HG03469 (cell line): ENCODE measurements around the gene IL17RD.

ENCODE experiments used
- ATAC-seq: cut with Tn5 transposase; IDR thresholded peaks from one replicate; pipeline ENCODE4 v1.9.1; 2021; ENCODE audit warnings: mild to moderate bottlenecking, moderate library complexity, moderate number of reproducible peaks; ENCODE audit not compliant: unreplicated experiment

The IL17RD gene

DNA sequence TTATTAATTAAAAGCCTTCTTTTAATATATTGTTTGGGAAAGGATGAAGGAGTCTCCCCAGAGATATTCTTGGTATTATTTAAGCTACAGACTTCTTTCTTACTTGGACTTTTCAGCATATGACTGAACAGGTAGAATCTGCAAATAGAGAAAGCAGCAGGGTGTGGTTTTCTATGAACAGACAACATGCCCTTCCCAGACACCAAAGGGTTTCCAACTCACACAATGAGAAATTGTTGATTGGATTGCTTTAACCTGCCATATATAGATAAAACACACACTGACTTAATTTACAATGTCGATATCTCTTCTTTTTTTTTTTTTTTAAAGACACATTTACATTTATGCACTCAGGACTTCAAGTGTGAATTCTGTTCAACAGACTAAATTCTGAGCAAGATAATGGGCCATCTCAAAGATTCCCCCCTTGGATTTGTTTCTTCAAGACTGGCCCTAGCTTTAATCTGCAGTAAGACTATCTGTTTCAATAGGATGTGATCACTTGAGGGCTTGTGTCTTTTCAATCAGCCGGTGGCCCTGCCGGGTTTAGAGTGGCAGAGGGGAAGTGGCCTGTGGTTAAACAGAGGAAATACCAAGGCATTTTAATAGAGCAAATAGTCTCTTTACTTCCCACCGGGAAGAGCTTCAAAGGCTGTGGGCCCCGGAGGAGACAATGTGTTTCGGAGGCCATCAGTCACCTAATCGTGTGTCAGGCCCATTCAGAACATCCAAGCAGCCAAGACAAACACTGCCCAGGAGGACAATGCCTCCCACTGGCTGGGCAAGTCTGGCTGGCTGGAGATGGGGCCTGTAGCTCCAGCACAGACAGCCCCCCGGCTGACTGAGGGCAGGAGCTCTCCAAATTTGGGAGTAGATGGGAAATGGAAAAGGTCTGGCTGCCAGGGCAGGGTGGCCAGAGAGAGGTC is 6.1 kb downstream of the IL17RD start:
- no peak for ATAC-seq

DNA sequence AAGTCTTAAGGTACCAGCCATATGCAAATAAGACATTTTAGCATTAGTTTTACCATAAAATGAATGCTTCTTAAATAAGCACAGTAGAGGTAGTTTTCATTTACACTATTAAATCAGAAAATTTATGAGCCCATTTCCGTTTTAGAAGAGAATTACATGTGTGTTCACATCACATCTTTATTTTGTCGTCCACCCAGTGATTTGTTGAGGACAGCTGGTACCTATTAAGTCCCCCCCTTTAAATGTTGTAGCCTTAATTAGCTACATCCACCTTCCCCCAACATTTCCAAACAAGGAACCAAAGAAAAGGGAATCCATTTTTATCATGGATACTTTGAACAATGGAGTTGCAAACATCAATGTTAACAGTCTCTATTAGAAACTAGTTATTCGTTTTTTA is 6.8 kb downstream of the IL17RD start:
- ATAC-seq = no peak

DNA sequence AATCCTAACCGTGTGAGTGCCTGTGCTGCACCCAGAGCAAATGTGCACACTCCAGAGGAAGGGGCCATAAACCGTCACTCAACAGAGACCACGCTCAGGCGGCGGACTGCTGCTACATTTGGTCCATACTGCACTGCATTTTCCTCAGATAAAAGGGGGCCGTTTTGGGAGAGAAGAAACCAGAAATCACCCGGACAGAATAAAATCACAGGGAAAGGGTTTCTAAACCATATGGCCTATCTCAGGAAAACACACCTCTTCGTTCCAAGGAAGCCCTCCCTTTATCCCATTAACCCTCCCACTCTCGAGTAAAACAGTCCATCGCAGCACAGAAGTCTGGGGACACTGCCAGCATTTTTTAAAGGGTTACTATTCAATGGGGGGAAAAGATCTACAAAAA is 7.6 kb downstream of the IL17RD start:
- ATAC-seq = no peak

DNA sequence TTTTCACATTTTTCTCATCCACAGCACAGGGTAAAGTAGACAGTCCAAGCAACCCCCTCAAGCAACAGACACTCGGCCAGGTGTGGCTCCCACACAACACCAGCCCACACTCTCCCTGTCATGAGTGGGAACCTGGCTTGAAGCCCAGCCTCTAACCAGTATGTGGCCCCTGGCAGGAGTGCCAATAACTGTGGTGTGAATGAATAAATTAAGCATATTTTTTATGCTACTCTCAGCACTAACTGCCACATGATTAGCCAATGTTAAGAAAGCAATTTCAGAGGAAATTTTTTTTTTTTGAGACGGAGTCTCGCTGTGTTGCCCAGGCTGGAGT is 9.9 kb downstream of the IL17RD start:
- ATAC-seq = no peak

DNA sequence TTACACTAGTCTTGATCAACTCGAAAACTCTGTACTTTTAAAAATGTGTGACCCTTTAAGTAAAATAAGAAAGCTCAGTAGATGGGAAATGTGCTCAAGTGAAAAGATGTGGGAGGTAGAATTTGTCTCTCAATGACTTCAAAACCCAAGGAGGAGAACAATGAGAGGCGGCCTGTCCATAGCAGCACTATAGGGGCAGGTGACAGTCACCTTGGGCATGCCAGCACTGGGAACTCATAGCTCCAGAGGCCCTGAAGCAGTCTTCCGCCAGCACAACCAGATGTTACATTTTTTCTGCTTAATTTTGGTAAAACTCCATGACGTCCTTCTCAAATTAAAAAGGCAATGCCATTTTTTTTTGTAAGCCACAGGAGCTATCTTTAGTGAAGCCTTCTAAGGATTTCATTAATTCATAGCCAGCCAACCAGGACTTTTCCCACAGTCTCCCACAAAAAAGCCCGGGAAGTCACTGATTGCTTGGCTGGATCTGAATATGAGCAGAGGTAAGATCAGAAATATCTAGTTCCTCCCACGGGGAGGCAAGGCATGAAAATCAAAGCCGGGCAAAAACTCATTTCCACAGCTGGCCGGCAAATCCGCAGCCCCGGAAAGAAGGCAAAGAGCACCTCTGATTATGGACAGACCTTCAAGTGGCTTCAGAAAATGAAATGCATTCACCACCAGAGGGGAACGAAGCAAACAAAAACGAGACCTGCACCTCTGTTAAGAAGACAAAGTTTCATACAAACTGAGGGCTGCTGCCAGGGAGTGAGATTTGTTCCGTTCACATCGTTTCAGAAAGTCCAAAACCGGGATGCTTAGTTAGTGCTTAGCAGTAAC is 10.5 kb downstream of the IL17RD start:
- ATAC-seq = no peak

DNA sequence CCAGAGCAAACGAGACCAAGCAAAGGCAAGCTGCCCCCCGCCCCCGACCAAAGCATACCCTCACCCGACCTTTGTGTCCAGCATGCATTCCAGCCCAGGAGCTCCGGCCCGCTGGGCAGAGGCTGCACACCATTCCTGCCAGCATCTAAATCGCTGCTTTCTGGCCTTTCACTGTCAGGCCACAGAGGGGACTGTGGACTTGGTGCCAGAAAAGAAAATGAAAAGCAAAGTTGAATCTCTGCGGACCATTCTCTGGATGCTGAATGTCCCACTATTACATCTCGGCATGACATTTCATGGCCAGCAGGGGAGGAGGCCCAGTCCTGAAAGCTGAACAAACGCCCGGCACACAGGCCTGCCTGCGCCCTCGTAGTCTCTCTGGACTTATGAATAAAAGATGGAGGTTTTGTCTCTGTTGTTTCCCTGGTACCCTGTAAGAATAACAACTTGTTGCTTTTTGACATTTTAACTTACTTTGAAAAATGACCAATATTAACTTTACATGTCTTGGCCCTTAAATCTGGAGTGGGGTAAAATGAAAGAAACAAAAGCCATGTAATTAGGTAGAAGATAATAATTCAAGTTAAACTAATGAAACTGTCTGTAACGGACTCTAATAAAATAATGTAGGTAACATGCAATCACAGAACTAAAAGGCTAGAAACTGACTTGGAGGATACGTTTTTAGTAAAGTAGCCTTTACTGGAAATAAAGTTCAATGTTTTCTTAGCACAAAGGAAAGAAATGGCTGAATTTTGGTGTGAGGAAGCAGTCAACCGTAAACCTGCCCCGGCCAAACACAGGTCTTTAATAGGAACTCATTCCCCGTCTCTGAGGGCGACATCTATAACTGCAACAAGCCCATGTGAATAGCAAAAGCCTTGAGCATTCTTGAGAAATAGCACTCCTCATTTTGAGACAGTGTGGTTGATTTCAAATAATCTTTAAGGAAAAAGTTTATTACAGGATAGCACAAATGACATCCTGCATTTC is 12.7 kb downstream of the IL17RD start:
- ATAC-seq = no peak

DNA sequence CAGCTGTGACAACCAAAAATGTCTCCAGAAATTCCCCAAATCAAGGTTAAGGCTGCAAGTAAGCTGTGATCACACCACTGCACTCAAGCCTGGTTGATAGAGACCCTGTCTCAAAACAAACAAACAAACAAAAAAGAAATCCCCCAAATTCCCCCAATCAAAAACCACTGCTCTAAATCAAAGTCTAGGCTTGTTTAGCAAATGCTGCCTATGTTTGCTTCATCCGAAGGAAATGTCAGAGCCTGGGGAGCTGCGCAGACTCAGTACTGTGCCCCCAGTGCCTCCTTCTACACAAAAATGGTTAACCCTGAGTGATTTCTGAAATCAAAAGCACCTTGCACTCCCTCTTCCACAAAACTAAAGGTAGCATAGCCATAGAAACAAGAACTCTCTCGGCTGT is 13.4 kb downstream of the IL17RD start:
- ATAC-seq = no peak

DNA sequence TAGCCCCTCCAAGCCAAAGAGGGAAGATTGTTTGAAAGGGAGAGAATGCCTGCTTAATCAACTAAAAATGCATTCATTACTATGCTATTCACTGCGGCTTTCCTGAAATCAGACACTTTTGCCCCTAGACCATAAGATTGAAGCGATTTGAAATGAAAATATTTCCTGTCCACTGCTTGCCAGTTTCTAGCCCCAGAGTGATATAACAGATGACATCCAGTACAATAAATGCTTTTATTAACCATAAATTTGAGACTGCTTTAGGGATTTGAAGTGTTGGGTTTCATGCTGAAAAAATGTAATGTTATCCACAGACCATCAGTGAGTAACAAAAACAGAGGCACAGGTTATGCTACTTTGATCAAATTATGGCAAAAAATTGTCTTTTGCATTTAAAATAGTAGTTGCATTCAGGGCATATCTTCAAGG is 14.1 kb downstream of the IL17RD start:
- no peak for ATAC-seq

DNA sequence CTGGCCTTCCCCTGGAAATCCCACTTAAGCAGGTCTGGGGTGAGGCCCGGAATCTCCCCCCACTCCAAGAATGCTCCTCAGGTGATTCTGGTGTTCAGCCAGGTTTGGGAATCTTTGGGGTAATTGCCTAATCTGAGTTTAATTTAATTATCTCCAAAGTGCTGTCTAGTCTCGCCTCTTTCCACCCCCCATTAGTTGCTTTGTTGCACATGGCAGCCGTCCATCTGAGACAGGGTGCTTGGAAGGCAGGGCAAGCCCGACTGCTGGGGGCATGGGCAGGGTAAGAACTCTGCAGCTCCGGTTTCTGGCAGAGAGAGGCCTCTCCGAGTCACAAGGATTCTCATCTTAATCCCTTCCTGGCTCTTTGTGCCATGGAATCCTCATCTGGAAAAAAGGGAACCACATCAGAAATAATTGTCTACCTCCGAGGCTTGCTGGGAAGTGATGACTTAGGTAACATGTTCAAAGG is 15.0 kb downstream of the IL17RD start:
- ATAC-seq = no peak

DNA sequence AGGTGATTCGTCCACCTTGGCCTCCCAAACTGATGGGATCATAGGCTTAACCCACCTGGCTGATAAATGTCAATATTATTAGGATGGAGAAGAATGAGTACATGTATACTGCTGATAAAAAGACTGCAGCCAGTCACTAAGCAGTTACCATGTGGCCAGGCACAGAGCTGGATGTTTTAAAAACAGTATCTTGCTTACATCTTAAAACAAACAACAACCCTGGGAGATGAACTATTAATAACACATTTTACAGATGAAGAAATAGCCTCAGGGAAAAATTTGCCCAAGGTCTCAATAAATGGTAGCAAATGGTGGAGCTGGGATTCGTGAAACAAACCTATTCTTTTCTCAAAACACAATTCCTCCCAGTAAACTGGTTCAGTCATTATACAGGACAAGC is 18.1 kb downstream of the IL17RD start:
- ATAC-seq = no peak

DNA sequence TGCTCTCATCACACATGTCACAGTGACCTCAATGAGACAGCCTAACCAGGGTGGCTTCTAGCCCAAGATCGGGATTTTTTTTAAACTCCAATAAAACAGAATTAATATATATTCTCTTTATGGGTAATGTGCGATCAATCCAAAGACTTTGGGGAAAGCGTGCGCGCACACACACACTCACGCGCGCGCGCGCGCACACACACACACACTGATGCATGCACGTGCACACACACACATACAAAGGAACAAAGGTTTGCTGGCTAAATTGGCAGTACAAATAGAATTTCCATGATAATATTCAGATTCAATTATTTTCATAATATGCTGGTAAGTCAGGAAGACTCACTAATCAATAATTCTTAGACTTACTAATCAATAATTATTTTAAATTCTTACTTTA is 19.3 kb downstream of the IL17RD start:
- no peak for ATAC-seq

DNA sequence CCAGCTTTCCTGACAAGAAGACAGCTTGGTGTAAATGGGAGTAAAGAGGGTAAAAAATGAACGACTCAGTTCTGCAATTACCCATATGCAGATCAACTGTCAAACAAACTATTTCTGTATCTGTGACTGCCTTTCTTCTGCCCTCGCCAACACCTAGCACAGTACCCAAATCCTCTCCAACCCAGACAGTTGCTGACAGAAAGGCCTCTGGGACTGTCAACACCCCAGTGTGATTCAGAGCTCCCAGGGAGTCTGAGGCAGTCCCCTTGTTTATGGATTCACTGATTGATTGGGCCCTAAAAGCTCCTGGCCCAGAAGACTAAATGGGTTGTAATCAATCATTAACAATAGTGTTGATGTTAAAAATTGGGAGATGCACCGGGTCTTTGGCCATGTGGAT is 20.2 kb downstream of the IL17RD start:
- no peak for ATAC-seq

DNA sequence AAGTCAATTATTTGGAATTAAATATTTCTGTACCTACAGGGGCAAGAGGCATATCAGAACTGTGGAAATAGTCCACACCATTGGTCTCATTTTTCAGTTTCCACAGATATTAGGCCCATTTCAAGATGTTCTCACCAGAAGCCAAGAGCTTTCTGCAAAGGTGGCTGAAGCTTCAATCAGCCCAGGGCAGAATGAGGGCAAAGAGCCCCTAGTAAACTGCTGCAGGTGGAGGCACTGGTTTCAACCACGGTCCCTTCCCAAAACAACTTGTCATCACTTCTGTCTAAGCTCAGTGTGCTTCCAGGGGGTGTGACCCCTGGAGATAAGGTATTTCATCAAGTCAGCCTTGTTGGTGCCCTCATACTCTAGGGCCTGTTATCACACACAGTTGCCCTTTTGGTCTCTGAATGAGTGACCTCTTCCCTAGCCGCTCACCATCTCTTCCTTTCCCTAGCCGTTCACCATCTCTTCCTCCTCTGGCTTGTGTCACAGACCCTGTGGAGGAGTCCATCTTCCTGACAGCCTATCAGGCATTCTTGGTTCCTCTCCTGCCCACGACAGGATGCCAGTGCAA is 21.2 kb downstream of the IL17RD start:
- ATAC-seq = no peak

DNA sequence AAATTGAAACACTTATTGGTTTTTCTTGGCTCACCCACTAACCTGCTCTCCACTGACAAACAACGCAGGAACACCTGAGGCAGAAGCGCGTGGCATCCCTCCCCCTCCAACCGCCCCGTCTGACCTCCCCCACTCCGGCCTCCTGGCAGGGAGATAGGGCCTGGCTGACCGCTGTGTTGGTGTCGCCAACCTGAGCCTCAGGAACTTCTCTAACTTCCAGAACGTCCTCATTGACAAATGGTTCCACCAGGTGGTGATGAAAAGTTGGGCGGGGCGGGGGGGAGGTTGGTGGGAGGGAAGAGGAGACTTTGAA is 22.8 kb downstream of the IL17RD start:
- ATAC-seq = no peak

DNA sequence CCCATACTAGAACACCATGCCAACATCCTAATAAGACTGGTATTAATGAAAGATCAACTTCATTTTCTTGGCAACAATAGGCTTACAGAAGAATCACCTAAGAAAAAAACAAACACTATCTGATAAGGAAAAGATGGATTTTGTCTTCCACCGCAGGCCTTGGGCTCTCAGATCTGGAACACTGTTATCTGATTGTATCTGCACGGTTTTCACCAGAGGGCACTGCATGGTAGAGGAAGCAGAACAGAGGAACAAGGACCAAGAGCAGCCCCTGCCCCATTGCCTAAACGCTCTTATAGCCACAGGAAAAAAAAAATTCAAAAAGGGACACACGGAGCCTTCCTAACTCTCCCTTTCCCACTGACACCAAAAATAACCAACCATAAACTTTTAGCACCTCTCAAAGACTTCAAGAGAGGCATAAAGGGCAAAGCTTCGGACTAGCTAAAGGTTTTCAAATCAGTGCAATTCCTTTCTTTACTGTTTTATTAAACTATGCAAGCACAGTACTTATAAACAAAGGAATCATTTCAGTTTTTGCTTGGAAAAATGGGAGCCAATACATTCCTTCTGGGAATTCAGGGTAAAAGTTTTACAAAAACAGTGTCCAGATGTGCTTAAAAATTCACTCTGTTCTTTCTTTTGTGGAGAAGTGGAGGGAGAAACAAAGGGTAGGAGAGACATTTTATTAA is 23.3 kb downstream of the IL17RD start:
- ATAC-seq = no peak

DNA sequence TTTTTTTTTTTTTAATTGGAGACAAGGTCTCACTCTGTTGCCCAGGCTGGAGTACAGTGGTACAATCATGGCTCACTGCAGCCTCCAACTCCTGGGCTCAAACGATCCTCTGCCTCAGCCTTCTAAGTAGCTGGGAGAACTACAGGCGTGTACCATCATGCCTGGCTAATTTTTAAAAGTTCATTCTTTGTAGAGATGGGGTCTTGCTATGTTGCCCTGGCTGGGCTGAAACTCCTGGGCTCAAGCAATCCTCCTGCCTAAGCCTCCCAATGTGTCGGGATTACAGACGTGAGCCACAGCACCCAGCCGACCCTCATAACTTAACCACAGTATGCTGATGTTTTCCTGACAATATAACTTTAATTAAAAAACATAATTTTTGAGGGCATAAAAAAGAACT is 24.3 kb downstream of the IL17RD start:
- ATAC-seq = no peak

DNA sequence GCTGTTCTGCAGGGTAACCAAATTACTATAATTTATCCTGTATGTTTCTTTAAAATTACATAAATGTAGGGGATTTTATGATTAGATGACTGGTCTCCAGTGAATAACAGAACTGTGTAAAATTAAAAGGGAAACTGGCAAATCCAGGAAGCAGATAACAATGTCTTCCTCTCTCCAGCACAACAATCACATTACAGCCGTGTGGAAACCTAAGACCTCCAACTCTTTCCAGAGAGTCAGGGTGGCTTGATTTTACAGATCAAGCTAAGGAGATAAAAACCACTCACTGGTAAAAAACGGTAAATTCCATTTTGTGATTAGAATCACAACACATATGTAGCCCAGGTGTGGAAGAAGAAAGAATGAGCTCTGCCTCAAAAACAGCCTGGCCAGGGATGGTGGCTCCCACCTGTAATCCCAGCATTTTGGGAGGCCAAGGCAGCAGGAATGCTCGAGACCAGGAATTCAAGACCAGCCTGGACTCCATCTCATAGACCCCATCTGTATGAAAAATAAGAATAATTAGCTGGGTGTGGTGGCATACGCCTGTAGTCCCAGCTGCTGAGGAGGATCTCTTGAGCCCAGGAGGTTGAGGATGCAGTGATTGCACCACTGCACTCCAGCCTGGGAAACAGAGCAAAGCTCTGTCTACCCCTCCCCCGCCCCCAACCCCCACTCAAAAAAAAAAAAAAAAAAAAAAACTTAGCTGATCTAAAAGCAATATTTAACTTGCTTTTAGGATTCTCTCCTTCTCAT is 29.0 kb downstream of the IL17RD start:
- no peak for ATAC-seq

DNA sequence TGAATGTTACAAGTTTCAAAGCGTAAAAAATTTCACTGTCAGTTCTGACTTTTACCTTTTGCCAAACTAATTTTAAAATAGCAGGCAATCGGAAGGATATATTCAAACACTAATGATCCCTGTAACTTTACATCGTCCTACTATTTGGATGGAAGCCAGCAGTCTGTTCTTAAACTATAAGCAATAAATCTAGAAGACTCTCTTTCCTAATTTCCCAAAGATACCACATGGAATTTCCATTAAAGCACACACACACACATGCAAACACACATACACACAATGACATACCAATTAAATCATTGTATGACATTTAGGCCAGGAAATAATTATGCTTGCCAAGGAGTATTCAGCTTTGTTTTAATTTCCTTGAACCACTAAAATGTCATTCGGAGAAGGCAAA is 32.0 kb downstream of the IL17RD start:
- no peak for ATAC-seq

DNA sequence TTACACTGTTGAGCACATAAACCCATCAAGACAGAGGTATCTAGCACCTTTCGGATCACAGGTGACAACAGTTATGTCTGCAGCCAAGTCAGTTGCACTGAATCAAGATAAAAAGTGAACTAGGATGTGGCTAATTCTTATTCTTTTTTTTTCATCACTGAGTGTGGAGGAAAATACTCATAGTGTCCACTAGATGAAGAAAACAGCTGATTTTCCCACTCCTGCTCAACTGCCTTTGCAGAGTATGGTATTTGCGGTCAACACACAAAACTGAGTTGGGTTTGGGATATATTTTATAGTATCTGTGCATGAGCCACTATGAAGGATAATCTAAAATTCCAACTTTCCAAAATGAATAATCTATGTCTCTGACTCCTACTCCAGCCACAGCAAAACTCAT is 32.5 kb downstream of the IL17RD start:
- no peak for ATAC-seq
